NOMO-1 treated with dmso at 0.1 percent for 144 hours (cell line): ENCODE results near the gene GALNT6.

Source experiments
- DNase-seq: peaks from one replicate; lab custom pipeline; 2025; ENCODE audit not compliant: unreplicated experiment; lab: John Stamatoyannopoulos, UW

GALNT6 gene

GRCh38 chr12:51381226-51382079 lies 9.8 kb downstream of the GALNT6 start:
- DNase-seq: no peak

- no peak for DNase-seq
Measured at GRCh38 chr12:51379571-51379970, 11.6 kb downstream of the GALNT6 start.

GRCh38 chr12:51378749-51379148 lies 12.5 kb downstream of the GALNT6 start:
- no peak for DNase-seq

GRCh38 chr12:51377099-51377984 lies 13.9 kb downstream of the GALNT6 start:
- DNase-seq: no peak

- no peak for DNase-seq
Measured at GRCh38 chr12:51374856-51375255, 16.4 kb downstream of the GALNT6 start.

GRCh38 chr12:51374361-51374760 lies 16.8 kb downstream of the GALNT6 start:
- DNase-seq: no peak

- no peak for DNase-seq
Measured at GRCh38 chr12:51373187-51373586, 18.0 kb downstream of the GALNT6 start.

- no peak for DNase-seq
Measured at GRCh38 chr12:51372021-51372420, 19.2 kb downstream of the GALNT6 start.

- DNase-seq: no peak
Measured at GRCh38 chr12:51371295-51371953, 19.8 kb downstream of the GALNT6 start.

GRCh38 chr12:51370667-51371066 lies 20.5 kb downstream of the GALNT6 start:
- DNase-seq: no peak

GRCh38 chr12:51369581-51369980 lies 21.6 kb downstream of the GALNT6 start:
- DNase-seq: no peak

- peak; percentile 67 for DNase-seq
Measured at GRCh38 chr12:51368640-51369517, 22.3 kb downstream of the GALNT6 start.

- DNase-seq: no peak
Measured at GRCh38 chr12:51365276-51365675, 25.9 kb downstream of the GALNT6 start.

- DNase-seq: no peak
Measured at GRCh38 chr12:51364001-51364400, 27.2 kb downstream of the GALNT6 start.

- DNase-seq: no peak
Measured at GRCh38 chr12:51362747-51363342, 28.4 kb downstream of the GALNT6 start.

- no peak for DNase-seq
Measured at GRCh38 chr12:51362307-51362706, 28.9 kb downstream of the GALNT6 start.

GRCh38 chr12:51361161-51362016 lies 29.8 kb downstream of the GALNT6 start:
- no peak for DNase-seq

GRCh38 chr12:51360315-51360714 lies 30.9 kb downstream of the GALNT6 start:
- DNase-seq: no peak

GRCh38 chr12:51359851-51360250 lies 31.4 kb downstream of the GALNT6 start:
- DNase-seq: no peak
